Suprapubic skin (tissue), 4 donors: ENCODE measurements around the gene ZSCAN23.

Experiments used
- EP300 ChIP-seq: sonication (generic); formaldehyde crosslinking; IDR thresholded peaks from one replicate; pipeline ENCODE4 v1.6.1; 2017; ENCODE audit warnings: antibody characterized with exemption
- POLR2A ChIP-seq, 2 donors: fragments of 450-650 bp; IDR thresholded peaks; one replicate each; pipeline ENCODE4 v1.6.1; 2017; ENCODE audit warnings: antibody characterized with exemption in 2 of 2, mild to moderate bottlenecking in 2 of 2, moderate library complexity in 2 of 2
- POLR2AphosphoS5 ChIP-seq, 3 donors: sonication (generic); formaldehyde crosslinking; IDR thresholded peaks; one replicate each; pipeline ENCODE4 v1.6.1; 2017; ENCODE audit warnings: antibody characterized with exemption in 3 of 3
- TF ChIP-seq, protein P1 (sequence below), 2 donors: fragments of 200-600 bp in 1 of 2; fragments of 450-650 bp in 1 of 2; sonication (generic) in 1 of 2; IDR thresholded peaks; one replicate each; pipeline ENCODE4 v1.5.1; 2016 to 2019; ENCODE audit warnings: antibody characterized with exemption in 2 of 2, mild to moderate bottlenecking in 1 of 2, moderate library complexity in 1 of 2

DNA sequence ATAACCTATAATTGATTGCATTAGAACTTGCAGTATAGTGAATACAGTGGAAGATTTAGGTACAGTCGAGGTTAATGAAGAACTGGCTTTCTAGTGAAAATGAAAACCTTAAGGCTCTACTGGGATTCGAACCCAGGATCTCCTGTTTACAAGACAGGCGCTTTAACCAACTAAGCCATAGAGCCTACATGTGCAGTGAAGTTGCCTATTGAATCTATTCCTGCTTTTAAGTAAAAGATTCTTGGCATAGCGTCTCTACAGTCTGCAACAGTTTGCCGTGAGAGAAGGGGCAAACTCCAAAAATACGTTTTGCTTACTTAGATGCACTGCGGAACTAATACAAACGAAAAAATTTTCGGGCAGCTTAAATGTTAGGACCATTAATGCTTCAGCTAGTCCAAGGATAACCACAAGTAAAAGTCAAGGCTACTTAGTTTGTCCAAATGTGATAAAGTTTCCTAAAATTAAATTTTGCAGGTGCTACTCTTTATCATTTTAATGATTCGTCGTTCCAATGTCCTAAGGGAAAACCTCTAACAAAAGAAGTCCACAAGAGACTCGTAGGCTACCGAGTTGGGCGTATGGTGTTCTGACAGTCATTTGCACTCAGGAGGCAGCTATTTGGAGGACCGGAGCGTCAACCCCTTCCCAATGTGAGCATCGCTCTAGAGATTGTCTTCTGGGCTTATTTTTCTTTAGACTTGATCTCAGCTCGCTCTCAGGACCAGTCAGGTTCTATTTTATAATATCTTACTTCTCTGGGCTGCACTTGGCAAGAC, 31.3 kb upstream of the ZSCAN23 start:
- TF ChIP-seq POLR2A (IDR thresholded peaks at IDR 0.05) (no peak), POLR2AphosphoS5 (IDR thresholded peaks at IDR 0.05) (no peak), EP300 (no peak)
- TF ChIP-seq, protein P1, sequence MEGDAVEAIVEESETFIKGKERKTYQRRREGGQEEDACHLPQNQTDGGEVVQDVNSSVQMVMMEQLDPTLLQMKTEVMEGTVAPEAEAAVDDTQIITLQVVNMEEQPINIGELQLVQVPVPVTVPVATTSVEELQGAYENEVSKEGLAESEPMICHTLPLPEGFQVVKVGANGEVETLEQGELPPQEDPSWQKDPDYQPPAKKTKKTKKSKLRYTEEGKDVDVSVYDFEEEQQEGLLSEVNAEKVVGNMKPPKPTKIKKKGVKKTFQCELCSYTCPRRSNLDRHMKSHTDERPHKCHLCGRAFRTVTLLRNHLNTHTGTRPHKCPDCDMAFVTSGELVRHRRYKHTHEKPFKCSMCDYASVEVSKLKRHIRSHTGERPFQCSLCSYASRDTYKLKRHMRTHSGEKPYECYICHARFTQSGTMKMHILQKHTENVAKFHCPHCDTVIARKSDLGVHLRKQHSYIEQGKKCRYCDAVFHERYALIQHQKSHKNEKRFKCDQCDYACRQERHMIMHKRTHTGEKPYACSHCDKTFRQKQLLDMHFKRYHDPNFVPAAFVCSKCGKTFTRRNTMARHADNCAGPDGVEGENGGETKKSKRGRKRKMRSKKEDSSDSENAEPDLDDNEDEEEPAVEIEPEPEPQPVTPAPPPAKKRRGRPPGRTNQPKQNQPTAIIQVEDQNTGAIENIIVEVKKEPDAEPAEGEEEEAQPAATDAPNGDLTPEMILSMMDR (IDR thresholded peaks at IDR 0.05) = no peak
